OCI-LY7 (cell line): ENCODE results near the gene SLC8A1.

ENCODE experiments used
- CTCF ChIP-seq: fragments of 200-600 bp; sonication (generic); conservative IDR thresholded peaks from 2 replicates; pipeline ENCODE4 v1.5.1; 2014; ENCODE audit warnings: mild to moderate bottlenecking, antibody characterized with exemption, low read length, moderate library complexity, mixed read lengths
- EZH2phosphoT487 ChIP-seq: fragments of 200-600 bp; sonication (generic); IDR thresholded peaks from 2 replicates; pipeline ENCODE4 v1.6.1; 2018; ENCODE audit warnings: low read depth, borderline replicate concordance, mild to moderate bottlenecking, mixed run types, antibody characterized with exemption, low read length, moderate library complexity, mixed read lengths

GRCh38 chr2:40434731-40435271, 17.1 kb downstream of the SLC8A1 start:
- TF ChIP-seq CTCF, result no peak
- no peak for TF ChIP-seq EZH2phosphoT487
